Measurements from ENCODE around the gene P2RY2.

DNA sequence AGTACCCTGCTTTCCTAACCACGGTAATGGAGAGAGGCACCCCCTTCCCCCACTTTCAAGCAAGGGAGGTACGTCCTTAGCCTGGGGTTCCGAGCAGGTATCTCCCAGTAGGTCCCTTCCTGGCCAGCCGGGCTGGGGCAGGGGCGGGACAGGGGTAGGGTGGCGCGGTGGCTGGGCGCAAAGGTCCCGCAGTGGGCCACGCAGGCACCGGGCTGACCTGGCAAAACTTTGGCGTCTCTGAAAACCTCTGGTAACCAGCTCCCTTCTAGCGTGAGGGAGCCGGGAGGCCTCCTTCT lies 323 bp upstream of the P2RY2 start:
- TF ChIP-seq, protein P1, sequence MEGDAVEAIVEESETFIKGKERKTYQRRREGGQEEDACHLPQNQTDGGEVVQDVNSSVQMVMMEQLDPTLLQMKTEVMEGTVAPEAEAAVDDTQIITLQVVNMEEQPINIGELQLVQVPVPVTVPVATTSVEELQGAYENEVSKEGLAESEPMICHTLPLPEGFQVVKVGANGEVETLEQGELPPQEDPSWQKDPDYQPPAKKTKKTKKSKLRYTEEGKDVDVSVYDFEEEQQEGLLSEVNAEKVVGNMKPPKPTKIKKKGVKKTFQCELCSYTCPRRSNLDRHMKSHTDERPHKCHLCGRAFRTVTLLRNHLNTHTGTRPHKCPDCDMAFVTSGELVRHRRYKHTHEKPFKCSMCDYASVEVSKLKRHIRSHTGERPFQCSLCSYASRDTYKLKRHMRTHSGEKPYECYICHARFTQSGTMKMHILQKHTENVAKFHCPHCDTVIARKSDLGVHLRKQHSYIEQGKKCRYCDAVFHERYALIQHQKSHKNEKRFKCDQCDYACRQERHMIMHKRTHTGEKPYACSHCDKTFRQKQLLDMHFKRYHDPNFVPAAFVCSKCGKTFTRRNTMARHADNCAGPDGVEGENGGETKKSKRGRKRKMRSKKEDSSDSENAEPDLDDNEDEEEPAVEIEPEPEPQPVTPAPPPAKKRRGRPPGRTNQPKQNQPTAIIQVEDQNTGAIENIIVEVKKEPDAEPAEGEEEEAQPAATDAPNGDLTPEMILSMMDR (IDR thresholded peaks at IDR 0.05; ENCODE audit: low read length): no peak
- TF ChIP-seq EZH2 (optimal IDR thresholded peaks at IDR 0.05; ENCODE audit: low read depth, low read length): no peak
- no peak for TF ChIP-seq EZH2phosphoT487 (IDR thresholded peaks at IDR 0.05; ENCODE audit: low read length)
